ENCODE results near the gene ANKRD63.

- TF ChIP-seq CTCF (IDR thresholded peaks at IDR 0.05): no peak; the same call in 1 of the 2 replicates
- no peak for TF ChIP-seq REST (IDR thresholded peaks at IDR 0.05; ENCODE audit: insufficient read depth in 1 of 2, low read depth in 2 of 2, low read length in 1 of 2)
- TF ChIP-seq POLR2AphosphoS5 (IDR thresholded peaks at IDR 0.05; ENCODE audit: low read depth, low read length): no peak
- no peak for TF ChIP-seq TCF7L2 (IDR thresholded peaks at IDR 0.05; ENCODE audit: low read depth, low read length)
These were observed 10.3 kb downstream of the ANKRD63 start for GRCh38 chr15:40272485-40273056.
